Lung (tissue), 13 donors: ENCODE measurements around the gene DNAAF9. TPM values are rescaled to one million over a fixed set of nuclear protein-coding genes. Genes with fewer than 3 reads are reported as not detected.

Experiments used
- ATAC-seq: fragments of 200-7000 bp; cut with Tn5 transposase; one replicate; pipeline ENCODE4 v1.9.1; 2020; ENCODE audit warnings: moderate number of reproducible peaks; ENCODE audit not compliant: insufficient read depth, low FRiP score
- DNase-seq, 3 donors: peaks; one replicate each; pipeline ENCODE4 v3.0.0-alpha.2; 2013 to 2017
- H3K27ac ChIP-seq, 2 donors: one replicate each; pipeline ENCODE4 v1.5.1; 2013; ENCODE audit warnings: mild to moderate bottlenecking in 2 of 2, moderate library complexity in 2 of 2, control low read depth in 1 of 2, inconsistent platforms in 1 of 2, low read depth in 1 of 2, low read length in 1 of 2
- H3K27me3 ChIP-seq, 3 donors: one replicate each; pipeline ENCODE4 v1.5.1; 2013; ENCODE audit warnings: low read length in 2 of 3; ENCODE audit not compliant: control insufficient read depth in 3 of 3, insufficient read depth in 3 of 3
- H3K36me3 ChIP-seq, 4 donors: one replicate each; pipeline ENCODE4 v1.5.1; 2013; ENCODE audit warnings: low read length in 4 of 4, mild to moderate bottlenecking in 1 of 4, moderate library complexity in 1 of 4; ENCODE audit not compliant: control insufficient read depth in 4 of 4, insufficient read depth in 4 of 4
- H3K4me1 ChIP-seq, 5 donors: one replicate each; pipeline ENCODE4 v1.5.1; 2013; ENCODE audit warnings: low read length in 5 of 5, mild to moderate bottlenecking in 2 of 5, moderate library complexity in 1 of 5; ENCODE audit not compliant: control insufficient read depth in 5 of 5, insufficient read depth in 5 of 5
- H3K4me3 ChIP-seq: one replicate; pipeline ENCODE4 v1.5.1; 2013; ENCODE audit warnings: mild to moderate bottlenecking, control low read depth, moderate library complexity
- H3K9ac ChIP-seq, 2 donors: one replicate each; pipeline ENCODE4 v1.5.1; 2013; ENCODE audit warnings: low read length in 2 of 2, control low read depth in 1 of 2; ENCODE audit not compliant: insufficient read depth in 1 of 2
- H3K9me3 ChIP-seq, 4 donors: one replicate each; pipeline ENCODE4 v1.5.1; 2013; ENCODE audit warnings: low read length in 3 of 4, mild to moderate bottlenecking in 1 of 4, moderate library complexity in 1 of 4; ENCODE audit not compliant: control insufficient read depth in 4 of 4, insufficient read depth in 3 of 4
- WGBS, 2 donors: extraction: QIAGEN DNeasy Blood & Tissue Kit; methylation state at CpG; one replicate each; pipeline ENCODE4 v1.1.7; 2013; 5-methylcytosine and 5-hydroxymethylcytosine counted together
- polyA plus RNA-seq, 2 donors: library from polyadenylated mRNA; stranded (reverse); fragments of 200-250 nt; gene quantifications; one replicate each; pipeline ENCODE4 v1.2.1, GENCODE V29; 2013
- small RNA-seq: library from RNA; depleted of rRNA; stranded (forward); fragments of <200 nt; gene quantifications from one replicate; pipeline ENCODE3, GENCODE V24; 2014; ENCODE audit warnings: low replicate concordance
- total RNA-seq, 2 donors: library from RNA; depleted of rRNA in 1 of 2; stranded (reverse); fragments of >200 nt in 1 of 2; gene quantifications; one replicate each; pipeline ENCODE4 v1.2.1, GENCODE V29; 2014 to 2021
- TF ChIP-seq, protein P1 (sequence below): IDR thresholded peaks from 2 replicates; pipeline ENCODE4 v1.5.1; 2012; ENCODE audit warnings: mild to moderate bottlenecking; ENCODE audit errors: control extremely low read depth, extremely low read depth
- donor health status: control.
- donor health status: control.
- donor health status: Bipolar disorder and iron deficiency.
- donor health status: healthy.
- donor health status: DM: yes; HTN: yes; CAD: no.

DNAAF9 gene
- total and polyA plus RNA-seq, 4 donors = 5.9 to 26.1 (median 11.6) TPM

- Histone ChIP-seq H3K9me3 (no peaks in the 10 kb centered on the region), H3K4me1 (peaks cover 0 to 11% (median 0%) of the 10 kb centered on the region in 5 donors), H3K27ac (no peak overlapping the region), H3K4me3 (no peak overlapping the region), H3K9ac (no peak overlapping the region), H3K27me3 (no peaks in the 10 kb centered on the region), H3K36me3 (peaks cover 3 to 13% (median 6%) of the 10 kb centered on the region in 4 donors)
- TF ChIP-seq, protein P1, sequence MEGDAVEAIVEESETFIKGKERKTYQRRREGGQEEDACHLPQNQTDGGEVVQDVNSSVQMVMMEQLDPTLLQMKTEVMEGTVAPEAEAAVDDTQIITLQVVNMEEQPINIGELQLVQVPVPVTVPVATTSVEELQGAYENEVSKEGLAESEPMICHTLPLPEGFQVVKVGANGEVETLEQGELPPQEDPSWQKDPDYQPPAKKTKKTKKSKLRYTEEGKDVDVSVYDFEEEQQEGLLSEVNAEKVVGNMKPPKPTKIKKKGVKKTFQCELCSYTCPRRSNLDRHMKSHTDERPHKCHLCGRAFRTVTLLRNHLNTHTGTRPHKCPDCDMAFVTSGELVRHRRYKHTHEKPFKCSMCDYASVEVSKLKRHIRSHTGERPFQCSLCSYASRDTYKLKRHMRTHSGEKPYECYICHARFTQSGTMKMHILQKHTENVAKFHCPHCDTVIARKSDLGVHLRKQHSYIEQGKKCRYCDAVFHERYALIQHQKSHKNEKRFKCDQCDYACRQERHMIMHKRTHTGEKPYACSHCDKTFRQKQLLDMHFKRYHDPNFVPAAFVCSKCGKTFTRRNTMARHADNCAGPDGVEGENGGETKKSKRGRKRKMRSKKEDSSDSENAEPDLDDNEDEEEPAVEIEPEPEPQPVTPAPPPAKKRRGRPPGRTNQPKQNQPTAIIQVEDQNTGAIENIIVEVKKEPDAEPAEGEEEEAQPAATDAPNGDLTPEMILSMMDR = no peak
- ATAC-seq = no peak
- 99 to 100% methylated on average over 3 of the region's 3 CpGs for WGBS, 2 donors
- no peak for DNase-seq
Measured at GRCh38 chr20:3364323-3365013, 43.0 kb downstream of the DNAAF9 start.

DNA sequence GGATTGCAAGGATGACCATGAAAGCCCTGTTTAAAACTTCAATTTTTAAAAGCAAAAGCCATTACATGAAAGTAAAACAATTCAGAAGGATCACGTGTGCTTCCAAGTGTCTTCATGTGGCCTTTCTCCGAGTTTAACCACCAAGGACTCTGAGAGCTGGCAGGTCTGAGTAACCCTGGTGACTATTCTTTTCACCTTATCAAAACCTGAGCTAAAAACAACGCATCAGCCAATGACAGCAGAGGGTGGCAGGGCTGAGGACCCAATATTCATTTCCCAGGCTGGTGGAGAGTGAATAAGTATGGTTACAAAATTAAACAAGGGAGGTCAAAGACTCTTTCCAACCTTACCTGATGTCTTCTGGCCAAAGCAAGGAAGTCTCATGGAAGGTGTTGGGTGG, 46.7 kb downstream of the DNAAF9 start:
- H3K4me3 ChIP-seq = no peak overlapping the region

GRCh38 chr20:3358676-3359340, 48.7 kb downstream of the DNAAF9 start:
- WGBS, 2 donors = 92 to 95% methylated on average over 5 of the region's 5 CpGs
- DNase-seq (no peak), ATAC-seq (no peak)
- TF ChIP-seq, protein P1 = no peak
- no peak overlapping the region for H3K4me3 ChIP-seq
- peaks cover 0 to 21% (median 0%) of the 10 kb centered on the region in 5 donors for H3K4me1 ChIP-seq
- peaks cover 3 to 17% (median 15%) of the 10 kb centered on the region in 4 donors for H3K36me3 ChIP-seq
- H3K9ac ChIP-seq = no peak overlapping the region
- no peaks in the 10 kb centered on the region for H3K27me3 ChIP-seq
- H3K9me3 ChIP-seq = no peaks in the 10 kb centered on the region
- H3K27ac ChIP-seq = no peak overlapping the region

More for the DNA sequence above, 46.7 kb downstream of the DNAAF9 start:
- no peak for DNase-seq
- H3K9me3 ChIP-seq = no peaks in the 10 kb centered on the region
- TF ChIP-seq, protein P1 = no peak
- H3K27me3 ChIP-seq = no peaks in the 10 kb centered on the region
- ATAC-seq = no peak
- H3K9ac ChIP-seq = no peak overlapping the region
- H3K36me3 ChIP-seq = peaks cover 3 to 14% (median 5%) of the 10 kb centered on the region in 4 donors
- peaks cover 0 to 11% (median 0%) of the 10 kb centered on the region in 5 donors for H3K4me1 ChIP-seq
- H3K27ac ChIP-seq = no peak overlapping the region
- 92 to 97% methylated on average over 3 of the region's 3 CpGs for WGBS, 2 donors

Small RNA genes lying within 50 kb of the gene (small RNA-seq; reads per million reads assigned to genes)
- not detected for gene RF00012
- gene RNU6-1019P = not detected

Other genes with a start within 250 kb of the DNAAF9 start
- gene FASTKD5, start 247.8 kb downstream of the DNAAF9 start, total RNA-seq = 10 to 100 TPM; 14.8 to 16.4 TPM
- gene FASTKD5, start 247.8 kb downstream of the DNAAF9 start, polyA plus RNA-seq = 10 to 100 TPM in 1 of 2 donors, 1 to 10 TPM in 1; 8.6 to 12.4 TPM
- 1 to 10 TPM; 5.5 to 6.3 TPM for gene UBOX5, start 247.8 kb downstream of the DNAAF9 start, total RNA-seq
- gene UBOX5, start 247.8 kb downstream of the DNAAF9 start, polyA plus RNA-seq = 1 to 10 TPM; 4.0 TPM
- 10 to 100 TPM; 13.9 to 18.6 TPM for gene LZTS3, start 234.1 kb downstream of the DNAAF9 start, total RNA-seq
- 10 to 100 TPM in 1 of 2 donors, 1 to 10 TPM in 1; 8.8 to 12.4 TPM for gene LZTS3, start 234.1 kb downstream of the DNAAF9 start, polyA plus RNA-seq
- gene DDRGK1, start 203.0 kb downstream of the DNAAF9 start, total RNA-seq = 10 to 100 TPM; 44.3 to 95.1 TPM
- gene DDRGK1, start 203.0 kb downstream of the DNAAF9 start, polyA plus RNA-seq = 10 to 100 TPM; 78.2 to 93.6 TPM
- 10 to 100 TPM; 32.7 to 65.0 TPM for gene ITPA, start 198.2 kb downstream of the DNAAF9 start, total RNA-seq
- gene ITPA, start 198.2 kb downstream of the DNAAF9 start, polyA plus RNA-seq = 10 to 100 TPM; 67.2 to 95.8 TPM
- 1 to 10 TPM in 1 of 2 donors, under 1 TPM in 1; 0.40 to 8.8 TPM for gene SLC4A11, start 168.5 kb downstream of the DNAAF9 start, total RNA-seq
- 1 to 10 TPM; 2.8 to 6.5 TPM for gene SLC4A11, start 168.5 kb downstream of the DNAAF9 start, polyA plus RNA-seq
- 10 to 100 TPM; 29.0 to 38.5 TPM for gene ATRN, start 63.3 kb upstream of the DNAAF9 start, total RNA-seq
- gene ATRN, start 63.3 kb upstream of the DNAAF9 start, polyA plus RNA-seq = 10 to 100 TPM in 1 of 2 donors, 1 to 10 TPM in 1; 4.2 to 13.4 TPM